Measurements from ENCODE around the gene CACNA1S. TPM values are rescaled to one million over a fixed set of nuclear protein-coding genes. Genes with fewer than 3 reads are reported as not detected.

Gene CACNA1S
- total RNA-seq, 2 experiments from 2014 or later = not detected

- Histone ChIP-seq H3K27ac (ENCODE audit: low read depth, low read length, poor library complexity, severe bottlenecking) (no peak overlapping the region), H3K9me2 (ENCODE audit: insufficient read depth, low read length) (no peaks in the 10 kb centered on the region), H3K4me2 (ENCODE audit: low read length) (no peak overlapping the region), H3K36me3 (ENCODE audit: insufficient read depth, low read length) (no peaks in the 10 kb centered on the region), H4K20me1 (ENCODE audit: insufficient read depth, low read length) (no peaks in the 10 kb centered on the region), H3K79me2 (ENCODE audit: insufficient read depth, low read depth, low read length) (no peaks in the 10 kb centered on the region), H2AFZ (ENCODE audit: low read length) (no peak overlapping the region), H3K9me3 (ENCODE audit: low read length) (no peaks in the 10 kb centered on the region), H3K4me1 (ENCODE audit: insufficient read depth, low read length, poor library complexity, severe bottlenecking) (no peaks in the 10 kb centered on the region), H3K4me3 (ENCODE audit: low read depth, low read length, poor library complexity, severe bottlenecking) (no peak overlapping the region)
- no TSS peak for BruUV-seq (replicated peaks)
- peak; percentile 10 for DNase-seq (ENCODE audit: low spot score)
- intact Hi-C loops (cut with micrococcal nuclease; ENCODE audit: unreplicated experiment) = loop anchor here (10.0 kb wide), 1 partner anchor 145 kb away; no protein-coding TSS in a partner anchor
- ChIA-PET POLR2A (no interaction called here), CTCF (ENCODE audit: unreplicated experiment) (no interaction called here)
- TF ChIP-seq EZH2phosphoT487 (IDR thresholded peaks at IDR 0.05; ENCODE audit: borderline replicate concordance, low read depth, low read length) = no peak
- TF ChIP-seq, protein P1, sequence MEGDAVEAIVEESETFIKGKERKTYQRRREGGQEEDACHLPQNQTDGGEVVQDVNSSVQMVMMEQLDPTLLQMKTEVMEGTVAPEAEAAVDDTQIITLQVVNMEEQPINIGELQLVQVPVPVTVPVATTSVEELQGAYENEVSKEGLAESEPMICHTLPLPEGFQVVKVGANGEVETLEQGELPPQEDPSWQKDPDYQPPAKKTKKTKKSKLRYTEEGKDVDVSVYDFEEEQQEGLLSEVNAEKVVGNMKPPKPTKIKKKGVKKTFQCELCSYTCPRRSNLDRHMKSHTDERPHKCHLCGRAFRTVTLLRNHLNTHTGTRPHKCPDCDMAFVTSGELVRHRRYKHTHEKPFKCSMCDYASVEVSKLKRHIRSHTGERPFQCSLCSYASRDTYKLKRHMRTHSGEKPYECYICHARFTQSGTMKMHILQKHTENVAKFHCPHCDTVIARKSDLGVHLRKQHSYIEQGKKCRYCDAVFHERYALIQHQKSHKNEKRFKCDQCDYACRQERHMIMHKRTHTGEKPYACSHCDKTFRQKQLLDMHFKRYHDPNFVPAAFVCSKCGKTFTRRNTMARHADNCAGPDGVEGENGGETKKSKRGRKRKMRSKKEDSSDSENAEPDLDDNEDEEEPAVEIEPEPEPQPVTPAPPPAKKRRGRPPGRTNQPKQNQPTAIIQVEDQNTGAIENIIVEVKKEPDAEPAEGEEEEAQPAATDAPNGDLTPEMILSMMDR (conservative IDR thresholded peaks at IDR 0.05; ENCODE audit: low read length) = peak; percentile 59
Measured at GRCh38 chr1:201080135-201080534, 32.1 kb downstream of the CACNA1S start.

GRCh38 chr1:201077736-201078135, 34.5 kb downstream of the CACNA1S start:
- ChIA-PET POLR2A (interaction anchor here (0.6 to 0.7 kb wide), 2 partner anchors 105 to 174 kb away, joined by 3 to 7 read pairs; no protein-coding TSS in a partner anchor), CTCF (ENCODE audit: unreplicated experiment) (interaction anchor here (0.6 kb wide), 1 partner anchor 358 kb away, joined by 4 read pairs; no protein-coding TSS in a partner anchor)
- no peaks in the 10 kb centered on the region for H3K9me2 ChIP-seq (ENCODE audit: insufficient read depth, low read length)
- no peak for DNase-seq (ENCODE audit: low spot score)
- no peaks in the 10 kb centered on the region for H3K36me3 ChIP-seq (ENCODE audit: insufficient read depth, low read length)
- no peak overlapping the region for H2AFZ ChIP-seq (ENCODE audit: low read length)
- H3K4me3 ChIP-seq (ENCODE audit: low read depth, low read length, poor library complexity, severe bottlenecking) = no peak overlapping the region
- no peaks in the 10 kb centered on the region for H3K79me2 ChIP-seq (ENCODE audit: insufficient read depth, low read depth, low read length)
- no peaks in the 10 kb centered on the region for H4K20me1 ChIP-seq (ENCODE audit: insufficient read depth, low read length)
- no peaks in the 10 kb centered on the region for H3K4me1 ChIP-seq (ENCODE audit: insufficient read depth, low read length, poor library complexity, severe bottlenecking)
- no peak overlapping the region for H3K4me2 ChIP-seq (ENCODE audit: low read length)
- no peak overlapping the region for H3K27ac ChIP-seq (ENCODE audit: low read depth, low read length, poor library complexity, severe bottlenecking)
- BruUV-seq (replicated peaks) = no TSS peak
- TF ChIP-seq, protein P1 (conservative IDR thresholded peaks at IDR 0.05; ENCODE audit: low read length) = no peak
- TF ChIP-seq EZH2phosphoT487 (IDR thresholded peaks at IDR 0.05; ENCODE audit: borderline replicate concordance, low read depth, low read length) = no peak
- intact Hi-C loops (cut with micrococcal nuclease; ENCODE audit: unreplicated experiment) = no loop called here
- H3K9me3 ChIP-seq (ENCODE audit: low read length) = no peaks in the 10 kb centered on the region

GRCh38 chr1:201077116-201077515, 35.1 kb downstream of the CACNA1S start:
- no peaks in the 10 kb centered on the region for H4K20me1 ChIP-seq (ENCODE audit: insufficient read depth, low read length)
- no peaks in the 10 kb centered on the region for H3K79me2 ChIP-seq (ENCODE audit: insufficient read depth, low read depth, low read length)
- H3K4me3 ChIP-seq (ENCODE audit: low read depth, low read length, poor library complexity, severe bottlenecking) = no peak overlapping the region
- no peaks in the 10 kb centered on the region for H3K9me3 ChIP-seq (ENCODE audit: low read length)
- no TSS peak for BruUV-seq (replicated peaks)
- TF ChIP-seq, protein P1 (conservative IDR thresholded peaks at IDR 0.05; ENCODE audit: low read length) = no peak
- TF ChIP-seq EZH2phosphoT487 (IDR thresholded peaks at IDR 0.05; ENCODE audit: borderline replicate concordance, low read depth, low read length) = no peak
- no peaks in the 10 kb centered on the region for H3K36me3 ChIP-seq (ENCODE audit: insufficient read depth, low read length)
- intact Hi-C loops (cut with micrococcal nuclease; ENCODE audit: unreplicated experiment) = no loop called here
- DNase-seq (ENCODE audit: low spot score) = no peak
- H2AFZ ChIP-seq (ENCODE audit: low read length) = no peak overlapping the region
- H3K27ac ChIP-seq (ENCODE audit: low read depth, low read length, poor library complexity, severe bottlenecking) = no peak overlapping the region
- ChIA-PET CTCF (ENCODE audit: unreplicated experiment) (no interaction called here), POLR2A (interaction anchor here (0.6 to 0.7 kb wide), 2 partner anchors 40 to 209 kb away, joined by 3 read pairs; no protein-coding TSS in a partner anchor)
- no peak overlapping the region for H3K4me2 ChIP-seq (ENCODE audit: low read length)
- H3K9me2 ChIP-seq (ENCODE audit: insufficient read depth, low read length) = no peaks in the 10 kb centered on the region
- no peaks in the 10 kb centered on the region for H3K4me1 ChIP-seq (ENCODE audit: insufficient read depth, low read length, poor library complexity, severe bottlenecking)
